HPDE6-E6E7 (cell line): Measurements from ENCODE around the gene HEATR5B.
"Not testable (repeated sequence)": the region's sequence is repeated elsewhere in the genome, so short reads cannot be mapped to it uniquely, and the experiment has no call there.

Experiments used
- DNase-seq: peaks from one replicate; pipeline ENCODE4 v3.0.0; 2011; ENCODE audit warnings: missing footprints; ENCODE audit errors: extremely low spot score

The HEATR5B gene

DNA sequence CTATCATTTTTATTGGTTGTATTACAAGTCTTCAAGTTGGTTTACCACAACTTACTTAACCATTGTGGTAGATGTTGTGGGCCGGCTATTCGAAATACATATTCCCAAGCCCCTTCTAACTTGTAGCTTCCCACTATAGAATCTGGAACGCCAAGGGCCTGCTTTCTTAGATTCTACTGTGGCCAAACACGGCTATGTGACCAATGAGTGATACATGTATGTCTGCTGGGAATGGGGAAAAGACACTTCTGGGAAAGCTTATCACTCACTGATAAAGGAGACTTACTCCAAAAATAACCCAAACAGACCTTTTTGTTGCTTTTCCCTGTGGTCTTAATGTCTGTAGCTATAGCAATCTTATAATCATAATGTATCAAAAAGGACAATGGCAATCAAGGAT lies 142.3 kb downstream of the HEATR5B start:
- no peak for DNase-seq

DNA sequence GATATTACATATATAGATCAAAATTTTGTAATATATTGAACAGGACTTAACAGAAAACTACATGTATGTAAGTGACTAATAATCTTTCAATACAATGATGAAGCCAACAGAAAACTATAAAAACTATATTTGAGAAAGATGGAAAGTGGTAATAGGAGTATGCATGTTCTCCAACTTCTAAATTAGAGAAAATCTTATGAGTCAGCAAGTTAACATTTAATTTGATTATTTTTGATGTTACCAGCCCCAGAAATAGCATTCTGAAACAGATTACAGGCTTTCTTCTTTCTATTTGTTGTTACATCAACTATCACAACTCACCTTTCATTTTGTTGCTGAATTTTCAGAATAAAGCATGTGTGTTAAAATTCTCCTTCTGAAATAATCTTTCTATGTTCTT lies 147.6 kb downstream of the HEATR5B start:
- not testable (repeated sequence) for DNase-seq

DNA sequence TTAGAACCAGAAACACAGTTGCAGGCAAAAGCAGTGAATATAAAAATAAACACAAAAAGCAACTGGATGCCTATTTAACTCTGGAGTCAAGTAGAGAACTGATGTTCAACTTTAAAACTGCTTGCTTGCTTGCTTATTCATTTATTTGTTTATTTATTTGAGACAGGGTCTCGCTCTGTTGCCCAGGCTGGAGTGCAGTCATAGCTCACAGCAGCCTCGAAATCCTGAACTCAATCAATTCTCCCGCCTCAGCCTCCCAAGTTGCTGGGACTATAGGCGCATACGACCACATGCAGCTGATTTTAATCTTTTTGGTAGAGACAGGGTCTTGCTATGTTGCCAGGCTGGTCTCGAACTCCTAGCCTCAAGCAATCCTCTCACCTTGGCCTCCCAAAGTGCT lies 152.5 kb downstream of the HEATR5B start:
- not testable (repeated sequence) for DNase-seq
